NCI-H446 treated with DMSO at 0.1 percent for 48 hours (cell line): ENCODE measurements around the gene AMOT.

ENCODE experiments used
- DNase-seq: peaks from one replicate; lab custom pipeline; 2025; lab: John Stamatoyannopoulos, UW

Gene AMOT

GRCh38 chrX:112802541-112802940 lies 38.1 kb downstream of the AMOT start:
- DNase-seq = no peak

- no peak for DNase-seq
Measured at GRCh38 chrX:112800971-112801775, 39.5 kb downstream of the AMOT start.

- no peak for DNase-seq
Measured at GRCh38 chrX:112799425-112799824, 41.2 kb downstream of the AMOT start.

- no peak for DNase-seq
Measured at GRCh38 chrX:112798736-112799135, 41.9 kb downstream of the AMOT start.

- DNase-seq = no peak
Measured at GRCh38 chrX:112789931-112790330, 50.7 kb downstream of the AMOT start.

DNA sequence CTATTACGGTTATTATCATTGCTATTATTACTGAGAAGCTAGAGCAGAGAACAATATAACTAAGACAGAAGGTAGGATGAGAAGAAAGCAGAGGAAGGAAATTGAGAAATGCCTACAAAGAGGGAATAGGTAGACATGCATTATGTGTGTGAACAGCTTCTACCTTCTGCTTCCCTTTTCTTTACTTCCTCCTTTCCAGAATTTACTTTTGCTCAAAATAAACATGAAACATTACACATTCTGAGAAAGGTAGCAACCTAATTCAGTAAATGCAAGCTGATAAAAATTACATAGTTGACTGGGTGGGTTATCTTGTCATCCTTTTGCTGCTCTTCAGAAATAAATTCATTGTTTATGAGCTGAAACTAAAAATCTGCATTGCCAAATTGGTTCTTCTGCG lies 54.6 kb downstream of the AMOT start:
- no peak for DNase-seq

DNA sequence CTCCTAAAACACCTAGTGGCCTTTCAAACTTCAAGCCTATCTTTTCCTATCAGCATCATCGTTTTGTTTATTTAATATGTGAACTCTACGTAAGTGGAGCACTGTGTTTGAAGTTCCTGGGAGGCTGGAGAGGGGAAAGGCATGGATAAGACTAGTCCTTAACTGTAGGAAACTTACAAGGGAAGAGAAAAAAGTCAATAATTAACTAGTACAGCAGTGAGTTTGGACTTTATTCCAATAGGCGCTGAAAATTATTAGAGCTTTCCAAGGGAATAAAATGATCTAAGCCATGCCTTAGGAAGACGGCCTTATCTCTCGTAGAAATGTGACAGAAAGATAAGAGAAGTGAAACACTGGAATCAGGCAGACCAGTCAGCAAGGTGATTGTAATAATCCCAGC lies 55.3 kb downstream of the AMOT start:
- no peak for DNase-seq

GRCh38 chrX:112784692-112785091 lies 55.9 kb downstream of the AMOT start:
- DNase-seq = no peak

DNA sequence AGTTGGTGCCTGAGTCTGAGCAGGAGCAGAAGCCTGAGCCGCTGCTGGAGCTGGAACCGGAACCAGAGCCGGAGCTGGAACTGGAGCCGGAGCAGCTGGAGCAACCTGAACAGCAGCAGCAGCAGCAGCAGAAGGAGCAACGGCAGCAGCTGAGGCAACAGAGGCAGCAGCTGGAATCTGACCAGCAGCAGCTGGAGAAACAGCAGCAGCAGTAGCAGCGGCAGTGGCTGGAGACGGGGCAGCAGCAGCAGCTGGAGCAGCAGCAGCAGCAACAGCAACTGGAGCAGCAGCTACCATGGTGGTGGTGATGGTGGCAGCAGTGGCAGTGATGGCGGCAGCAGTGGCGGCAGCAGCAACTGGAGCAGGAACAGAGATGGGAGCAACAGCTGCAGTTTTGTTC lies 61.5 kb downstream of the AMOT start:
- DNase-seq = no peak

- no peak for DNase-seq
Measured at GRCh38 chrX:112774651-112775293, 65.9 kb downstream of the AMOT start.

DNA sequence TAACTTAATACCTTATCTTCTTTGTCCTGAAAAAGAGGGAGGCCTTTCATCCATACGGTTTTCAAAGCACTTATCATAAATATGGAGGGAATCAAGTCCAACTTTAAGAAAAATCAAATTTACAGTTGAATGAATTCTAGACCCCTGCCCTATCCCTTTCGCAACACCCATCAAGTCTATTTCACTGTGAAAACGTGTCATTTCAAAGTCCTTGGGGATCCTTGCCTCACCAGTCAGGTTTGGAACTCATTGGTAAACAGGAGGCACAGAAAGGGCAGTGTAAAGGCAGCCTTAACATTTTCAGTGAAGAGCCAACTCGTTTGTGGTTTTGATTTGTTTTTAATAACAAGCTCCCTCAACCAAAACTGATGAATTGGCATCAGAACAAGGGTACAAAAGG lies 66.5 kb downstream of the AMOT start:
- DNase-seq = no peak

DNA sequence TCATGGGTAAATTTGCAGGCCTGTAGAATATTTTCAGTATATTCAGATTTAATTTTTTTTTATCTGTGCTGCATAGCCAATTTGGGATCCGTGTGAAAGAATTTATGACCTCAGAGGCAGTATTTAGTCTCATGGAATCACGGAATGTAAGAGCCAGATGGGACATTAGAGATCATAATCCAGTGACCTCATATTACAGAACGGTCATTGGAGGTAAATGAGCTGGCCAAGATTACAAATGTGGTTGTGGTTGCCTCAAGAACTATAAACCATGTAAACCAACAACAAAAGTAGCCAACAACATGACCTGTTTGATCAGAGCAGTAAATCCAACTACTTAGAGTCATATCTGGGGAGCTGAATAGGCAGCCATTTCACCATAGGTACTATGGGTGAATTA lies 71.6 kb downstream of the AMOT start:
- DNase-seq = no peak

- no peak for DNase-seq
Measured at GRCh38 chrX:112768563-112768962, 72.1 kb downstream of the AMOT start.

GRCh38 chrX:112766774-112767173 lies 73.9 kb downstream of the AMOT start:
- DNase-seq = no peak

DNA sequence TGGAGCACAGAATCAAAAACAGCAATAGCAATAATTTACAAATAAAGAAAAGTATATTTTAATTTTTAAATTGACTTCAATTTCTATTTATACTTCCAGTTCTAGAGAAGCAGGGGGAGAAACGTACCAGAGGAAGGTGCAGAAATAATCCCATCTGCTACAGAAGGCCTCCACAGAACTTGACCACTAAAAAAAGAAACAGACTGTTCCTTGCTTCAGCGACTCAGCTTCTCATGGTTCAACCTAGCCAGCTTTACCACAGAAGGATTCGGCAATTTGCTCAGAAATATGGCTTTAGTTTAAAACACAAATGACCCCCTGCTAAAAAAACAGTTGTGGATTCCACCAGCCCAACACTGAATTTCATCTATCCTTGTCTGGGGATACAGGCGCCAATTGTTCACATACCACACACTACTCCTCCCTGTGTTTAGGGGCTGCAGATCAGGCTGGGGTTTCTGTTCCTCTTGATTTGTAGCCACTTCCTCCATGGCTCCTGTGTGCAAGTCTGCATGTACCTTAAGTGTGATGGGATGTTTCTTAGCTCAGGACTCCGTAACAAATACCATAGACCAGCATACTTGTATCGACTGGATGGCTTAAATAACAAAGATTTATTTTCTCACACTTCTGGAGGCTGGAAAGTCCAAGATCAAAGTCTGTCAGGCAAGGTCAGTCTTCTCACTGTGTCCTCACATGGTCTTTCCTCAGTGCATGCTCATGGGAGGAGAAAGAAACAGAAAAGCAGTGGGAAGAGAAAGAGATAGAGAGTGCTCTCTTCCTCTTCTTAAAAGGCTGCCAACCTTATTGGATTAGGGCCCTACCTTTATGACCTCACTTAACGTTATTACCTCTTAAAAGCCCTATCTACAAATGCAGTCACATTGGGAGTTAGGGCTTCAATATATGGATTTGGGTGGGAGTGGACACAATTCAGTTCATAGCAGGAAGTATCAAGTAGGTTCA lies 79.1 kb downstream of the AMOT start:
- no peak for DNase-seq

GRCh38 chrX:112760697-112761096 lies 79.9 kb downstream of the AMOT start:
- DNase-seq = no peak

GRCh38 chrX:112759966-112760365 lies 80.7 kb downstream of the AMOT start:
- no peak for DNase-seq

GRCh38 chrX:112759512-112759911 lies 81.1 kb downstream of the AMOT start:
- no peak for DNase-seq

- DNase-seq = no peak
Measured at GRCh38 chrX:112757946-112758345, 82.7 kb downstream of the AMOT start.

- no peak for DNase-seq
Measured at GRCh38 chrX:112753116-112753515, 87.5 kb downstream of the AMOT start.

DNA sequence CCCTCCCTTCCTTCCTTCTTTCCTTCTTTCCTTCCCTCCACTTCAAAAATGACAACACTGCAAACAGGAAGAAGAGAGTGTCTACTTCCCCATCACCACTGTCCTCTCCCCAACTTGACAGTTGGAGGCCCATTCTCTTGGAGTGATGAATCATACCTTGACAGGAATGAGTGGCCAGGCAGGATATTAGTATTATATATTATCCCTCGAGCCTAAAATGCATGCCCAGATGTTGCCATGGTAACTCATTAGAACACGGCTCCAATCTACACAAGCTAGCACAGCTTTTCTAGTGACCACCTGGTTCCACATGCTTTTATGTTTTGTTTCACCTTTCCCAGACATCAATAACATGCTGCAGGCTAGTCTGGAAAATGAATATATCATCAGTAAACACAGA lies 89.6 kb downstream of the AMOT start:
- DNase-seq = no peak

GRCh38 chrX:112746812-112747595 lies 93.6 kb downstream of the AMOT start:
- no peak for DNase-seq
